Measurements from ENCODE around the gene ANO7. TPM values are rescaled to one million over a fixed set of nuclear protein-coding genes. Genes with fewer than 3 reads are reported as not detected.

Gene ANO7
- total and polyA plus RNA-seq, 2 of the 13 experiments (the other 11 are each of a cell fraction or from before 2014, with no cell fraction given) = 4.1 to 4.9 TPM

- TF ChIP-seq MNT (IDR thresholded peaks at IDR 0.05) (peak; percentile 31; the same call in 1 of the 2 replicates), GRHL1 (CRISPR knock-in tag; conservative IDR thresholded peaks at IDR 0.05) (no peak), SRSF9 (IDR thresholded peaks at IDR 0.05; ENCODE audit: borderline replicate concordance, insufficient read depth, low read depth, low read length, poor library complexity, severe bottlenecking) (no peak)
Measured at GRCh38 chr2:241214209-241214608, 25.7 kb downstream of the ANO7 start (continued).

- Histone ChIP-seq H3K27me3 (ENCODE audit: control insufficient read depth in 1 of 2, insufficient read depth in 2 of 2, low read length in 2 of 2) (peaks cover 24 to 48% of the 10 kb centered on the region in 2 experiments), H3K4me3 (replicated peaks in 1 of 3; ENCODE audit: insufficient read depth in 1 of 3, low read depth in 2 of 3, low read length in 3 of 3) (no peak overlapping the region), H4K20me1 (ENCODE audit: insufficient read depth, low read length) (no peaks in the 10 kb centered on the region), H2AFZ (ENCODE audit: low read length) (no peak overlapping the region), H3K27ac (ENCODE audit: extremely low read length, insufficient read depth, low read length) (no peak overlapping the region), H3K9me3 (ENCODE audit: low read length) (no peaks in the 10 kb centered on the region), H3K4me1 (ENCODE audit: insufficient read depth, low read length) (peaks cover 44% of the 10 kb centered on the region), H3K4me2 (ENCODE audit: low read depth, low read length) (no peak overlapping the region), H3K79me2 (ENCODE audit: insufficient read depth, low read length) (peaks cover 9% of the 10 kb centered on the region), H3K9ac (ENCODE audit: insufficient read depth, low read depth, low read length) (no peak overlapping the region), H3K36me3 (replicated peaks in 1 of 2; ENCODE audit: control insufficient read depth in 1 of 2, insufficient read depth in 2 of 2, low read length in 2 of 2) (no peaks in the 10 kb centered on the region)
- in situ Hi-C loops (cut with HindIII; ENCODE audit: extremely low pct_ligation_motif_present, low pct_unique_long_range_greater_than_20kb) = loop anchor here (5.0 to 25.0 kb wide), 2 partner anchors 122 to 652 kb away; partner anchors contain the start of genes ANKMY1, DUSP28 and RNPEPL1
- DNase-seq (ENCODE audit: low spot score) (no peak), FAIRE-seq (no peak), ATAC-seq (no peak)
- POLR2A ChIA-PET = interaction anchor here (1.5 kb wide), 1 partner anchor 65 kb away, joined by 4 read pairs; the partner anchor contains the start of genes PASK and PPP1R7
- TF ChIP-seq ZNF326 (CRISPR knock-in tag; IDR thresholded peaks at IDR 0.05; ENCODE audit: borderline replicate concordance) (no peak), TCF7L2 (IDR thresholded peaks at IDR 0.05; ENCODE audit: low read depth, low read length) (no peak), SP2 (CRISPR knock-in tag; IDR thresholded peaks at IDR 0.05) (0 out of 2 replicates have a peak, but pooled peaks have one; percentile 20), PBX3 (CRISPR knock-in tag; IDR thresholded peaks at IDR 0.05; ENCODE audit: borderline replicate concordance) (no peak)
- intact Hi-C loops (cut with micrococcal nuclease; ENCODE audit: unreplicated experiment) = loop anchor here (2.0 kb wide), 1 partner anchor 136 kb away; no protein-coding TSS in a partner anchor
- WGBS (ENCODE audit: low lambda C conversion rate) = 85% methylated on average over 4 of the region's 12 CpGs
- CTCF ChIA-PET (ENCODE audit: low intra/inter-chr PET ratio, low total read pairs) = no interaction called here
- BruUV-seq (replicated peaks) = no TSS peak
Measured at GRCh38 chr2:241214766-241215165, 26.3 kb downstream of the ANO7 start.
